ENCODE measurements around the gene LITAFD.

GRCh38 chr16:8905795-8906591 is 23.8 kb downstream of the LITAFD start:
- no peak for TF ChIP-seq POLR2A (IDR thresholded peaks at IDR 0.05)
- no peak for TF ChIP-seq CTCF (IDR thresholded peaks at IDR 0.05)

Data from uterus (tissue), 2 donors.